HCT116 (cell line): Measurements from ENCODE around the gene ARID1A. TPM values are rescaled to one million over a fixed set of nuclear protein-coding genes. Genes with fewer than 3 reads are reported as not detected.

Experiments used
- ATAC-seq: fragments of 200-7000 bp; cut with Tn5 transposase; 2 replicates; pipeline ENCODE4 v1.9.1; 2020; ENCODE audit warnings: mild to moderate bottlenecking, moderate library complexity
- BruUV-seq: library from RNA; stranded (reverse); fragments of 400-500 nt; replicated peaks from 2 replicates; lab custom pipeline; 2021; lab: Mats Ljungman, UMichigan
- CTCF ChIA-PET: fragments of 300-600 bp; sonication (Branson Sonifier 250); formaldehyde crosslinking; loops from one replicate; lab custom pipeline; 2021; ENCODE audit warnings: antibody characterized with exemption; lab: Charles Lee
- POLR2A ChIA-PET: fragments of 300-600, 350-600 bp; sonication (Branson Sonifier 250); formaldehyde crosslinking; loops from one replicate; lab custom pipeline; 2021; ENCODE audit warnings: antibody characterized with exemption; lab: Charles Lee
- RAD21 ChIA-PET, 2 experiments: fragments of 300-600 bp; sonication (Branson Sonifier 250); formaldehyde crosslinking; loops; one replicate each; lab custom pipeline; 2023; ENCODE audit warnings: low total read pairs in 2 of 2; ENCODE audit not compliant: uncharacterized antibody in 2 of 2, unreplicated experiment in 2 of 2, low non-redundant PET in 1 of 2; lab: Charles Lee
- DNase-seq: peaks from one replicate; pipeline ENCODE4 v3.0.0-alpha.2; 2010; ENCODE audit warnings: low read depth, low spot score
- H2AFZ ChIP-seq: fragments of 200-600 bp; shearing (Covaris generic), sonication (generic); 2 replicates; pipeline ENCODE4 v1.6.1; 2017; ENCODE audit warnings: low read depth, mixed run types, mixed read lengths, antibody characterized with exemption, low read length; ENCODE audit not compliant: poor library complexity, severe bottlenecking
- H3K27ac ChIP-seq: 2 replicates; pipeline ENCODE4 v1.5.1; 2012; ENCODE audit warnings: low read depth, low read length
- H3K27me3 ChIP-seq: fragments of 200-600 bp; sonication (generic); 2 replicates; pipeline ENCODE4 v1.6.1; 2016; ENCODE audit warnings: mixed run types, low read length, mixed read lengths; ENCODE audit not compliant: insufficient read depth
- H3K36me3 ChIP-seq, 2 experiments: fragments of 200-500 bp in 1 of 2; fragments of 200-600 bp in 1 of 2; sonication (Bioruptor generic) in 1 of 2; sonication (generic) in 1 of 2; 2 replicates each; pipeline versions ENCODE4 v1.5.1 to v1.6.1; 2014 to 2016; ENCODE audit warnings: low read length in 2 of 2, inconsistent platforms in 1 of 2, mixed read lengths in 1 of 2, mixed run types in 1 of 2; ENCODE audit not compliant: insufficient read depth in 2 of 2, control insufficient read depth in 1 of 2
- H3K4me1 ChIP-seq, 2 experiments: fragments of 200-600 bp in 1 of 2; sonication (generic) in 1 of 2; 2 replicates each; pipeline versions ENCODE4 v1.5.1 to v1.6.1; 2012 to 2017; ENCODE audit warnings: low read length in 2 of 2, inconsistent platforms in 1 of 2, mild to moderate bottlenecking in 1 of 2, mixed read lengths in 1 of 2, mixed run types in 1 of 2, moderate library complexity in 1 of 2; ENCODE audit not compliant: insufficient read depth in 2 of 2, control insufficient read depth in 1 of 2
- H3K4me2 ChIP-seq: fragments of 200-600 bp; sonication (generic); 2 replicates; pipeline ENCODE4 v1.6.1; 2017; ENCODE audit warnings: mixed run types, low read length, mixed read lengths
- H3K4me3 ChIP-seq, 2 experiments: fragments of 200-600 bp in 1 of 2; sonication (generic) in 1 of 2; replicated peaks in 1 of 2; 2 replicates each; pipeline ENCODE4 v1.5.1; 2011 to 2016; ENCODE audit warnings: low read length in 2 of 2, control low read depth in 1 of 2, low read depth in 1 of 2, mild to moderate bottlenecking in 1 of 2, mixed read lengths in 1 of 2, mixed run types in 1 of 2
- H3K79me2 ChIP-seq: fragments of 200-600 bp; sonication (generic); 2 replicates; pipeline ENCODE4 v1.6.1; 2017; ENCODE audit warnings: mild to moderate bottlenecking, mixed run types, low read length, moderate library complexity, mixed read lengths; ENCODE audit not compliant: insufficient read depth
- H3K9ac ChIP-seq: fragments of 200-600 bp; sonication (generic); 2 replicates; pipeline ENCODE4 v1.6.1; 2016; ENCODE audit warnings: low read length, mixed read lengths
- H3K9me2 ChIP-seq: fragments of 200-600 bp; sonication (generic), shearing (Covaris generic); 2 replicates; pipeline ENCODE4 v1.6.1; 2017; ENCODE audit warnings: mixed run types, mild to moderate bottlenecking, moderate library complexity; ENCODE audit not compliant: insufficient read depth
- H3K9me3 ChIP-seq, 2 experiments: fragments of 200-500 bp in 1 of 2; fragments of 200-600 bp in 1 of 2; sonication (Bioruptor generic) in 1 of 2; sonication (generic) in 1 of 2; 2 replicates each; pipeline ENCODE4 v1.6.1; 2014 to 2017; ENCODE audit warnings: low read length in 2 of 2, mixed read lengths in 2 of 2, inconsistent platforms in 1 of 2, low read depth in 1 of 2, mild to moderate bottlenecking in 1 of 2, mixed run types in 1 of 2, moderate library complexity in 1 of 2; ENCODE audit not compliant: control insufficient read depth in 1 of 2, insufficient read depth in 1 of 2
- H4K20me1 ChIP-seq: fragments of 200-600 bp; sonication (generic), shearing (Covaris generic); 2 replicates; pipeline ENCODE4 v1.6.1; 2017; ENCODE audit warnings: mixed run types, mild to moderate bottlenecking, moderate library complexity; ENCODE audit not compliant: insufficient read depth
- ATF3 ChIP-seq: IDR thresholded peaks from 2 replicates; pipeline ENCODE4 v1.6.1; 2012
- CBX3 ChIP-seq: IDR thresholded peaks from 2 replicates; pipeline ENCODE4 v1.6.1; 2012; ENCODE audit warnings: low read depth
- EZH2phosphoT487 ChIP-seq: fragments of 200-600 bp; IDR thresholded peaks from 2 replicates; pipeline ENCODE4 v1.6.1; 2018; ENCODE audit warnings: antibody characterized with exemption, borderline replicate concordance
- FOSL1 ChIP-seq: IDR thresholded peaks from 2 replicates; pipeline ENCODE4 v1.6.1; 2012; ENCODE audit warnings: low read depth
- POLR2A ChIP-seq: IDR thresholded peaks from 2 replicates; pipeline ENCODE4 v1.7.0; 2011; ENCODE audit warnings: borderline replicate concordance; ENCODE audit not compliant: insufficient read depth, insufficient read length; ENCODE audit errors: extremely low read depth
- POLR2AphosphoS5 ChIP-seq: IDR thresholded peaks from 2 replicates; pipeline ENCODE4 v1.6.1; 2011; ENCODE audit warnings: mild to moderate bottlenecking, low read depth, low read length, moderate library complexity
- REST ChIP-seq: IDR thresholded peaks from 2 replicates; pipeline ENCODE4 v1.6.1; 2012; ENCODE audit warnings: low read depth
- SRF ChIP-seq: IDR thresholded peaks from 2 replicates; pipeline ENCODE4 v1.6.1; 2012; ENCODE audit warnings: low read depth
- YY1 ChIP-seq: IDR thresholded peaks from 2 replicates; pipeline ENCODE4 v1.6.1; 2011; ENCODE audit warnings: low read length, low read depth, moderate library complexity, mild to moderate bottlenecking; ENCODE audit not compliant: insufficient replicate concordance; ENCODE audit errors: extremely low read depth
- ZBTB33 ChIP-seq: IDR thresholded peaks from 2 replicates; pipeline ENCODE4 v1.6.1; 2011; ENCODE audit warnings: mild to moderate bottlenecking, low read length, moderate library complexity; ENCODE audit not compliant: insufficient replicate concordance; ENCODE audit errors: extremely low read depth
- ZFX ChIP-seq: fragments of 450-650 bp; IDR thresholded peaks from 2 replicates; pipeline ENCODE4 v1.6.1; 2017
- intact Hi-C: fragments of 100-400 bp; cut with micrococcal nuclease; formaldehyde crosslinking; loops from 2 replicates; pipeline ENCODE4 v1.10.0; 2022
- total RNA-seq: library from RNA; stranded (reverse); gene quantifications from one replicate; pipeline ENCODE4 v1.2.1, GENCODE V29; 2021; ENCODE audit not compliant: unreplicated experiment

Gene ARID1A
- total RNA-seq, 1 experiment from 2014 or later = 62.8 TPM

- ChIA-PET POLR2A (interaction anchor here (0.9 to 2.5 kb wide), 6 partner anchors 12 to 185 kb away, joined by 3 to 19 read pairs (median 11); no protein-coding TSS in a partner anchor), RAD21 (interaction anchor here (0.6 to 3.1 kb wide), 5 partner anchors 85 to 189 kb away, joined by 3 to 16 read pairs (median 7); no protein-coding TSS in a partner anchor), CTCF (interaction anchor here (0.9 to 5.3 kb wide), 14 partner anchors 12 to 318 kb away, joined by 3 to 117 read pairs (median 6); no protein-coding TSS in a partner anchor)
- ATAC-seq = peak; percentile 82
- no peaks in the 10 kb centered on the region for H3K36me3 ChIP-seq
- no peaks in the 10 kb centered on the region for H4K20me1 ChIP-seq
- peak within 1 kb of the TSS; percentile 20 for H2AFZ ChIP-seq
- TF ChIP-seq ATF3 = no peak
- TF ChIP-seq POLR2A = no peak
- no peak for TF ChIP-seq CBX3
- peak; percentile 95 for TF ChIP-seq POLR2AphosphoS5
- TF ChIP-seq EZH2phosphoT487 = no peak
- peak; percentile 96 for TF ChIP-seq YY1
- peak; percentile 68 for TF ChIP-seq ZFX
- no peak for TF ChIP-seq FOSL1
- no peak for TF ChIP-seq SRF
- no peak for TF ChIP-seq ZBTB33
- TF ChIP-seq REST = no peak
- H3K9ac ChIP-seq = peak within 1 kb of the TSS; percentile 97
- BruUV-seq = TSS peak; percentile 58
- peak within 1 kb of the TSS; percentile 55 to 94 for H3K4me3 ChIP-seq
- DNase-seq = peak; percentile 55
- peak within 1 kb of the TSS; percentile 98 for H3K27ac ChIP-seq
- H3K9me2 ChIP-seq = no peaks in the 10 kb centered on the region
- H3K27me3 ChIP-seq = no peaks in the 10 kb centered on the region
- H3K79me2 ChIP-seq = no peaks in the 10 kb centered on the region
- peak within 1 kb of the TSS; percentile 99 for H3K4me2 ChIP-seq
- intact Hi-C loops = no loop called here
- H3K9me3 ChIP-seq = no peaks in the 10 kb centered on the region
- H3K4me1 ChIP-seq = peaks cover 21 to 50% of the 10 kb centered on the region in 2 experiments
These were observed 92.1 kb downstream of the ARID1A start, which contains the start of gene PIGV for GRCh38 chr1:26787706-26788514. PIGV (plus strand) TSS chr1:26787950; CDS start chr1:26790816, 2,866 bp downstream.
